Smooth muscle cell (in vitro differentiated cells): ENCODE measurements around the gene MYLK. TPM values are rescaled to one million over a fixed set of nuclear protein-coding genes. Genes with fewer than 3 reads are reported as not detected.

ENCODE experiments used
- DNase-seq: peaks from one replicate; lab custom pipeline; 2025; ENCODE audit not compliant: unreplicated experiment; lab: John Stamatoyannopoulos, UW
- H2AFZ ChIP-seq: fragments of 200-600 bp; sonication (generic); 2 replicates; pipeline ENCODE4 v1.6.0; 2016; ENCODE audit warnings: antibody characterized with exemption, low read depth, mild to moderate bottlenecking
- H3F3A ChIP-seq: fragments of 200-600 bp; sonication (generic); 2 replicates; pipeline ENCODE4 v1.6.0; 2017; ENCODE audit warnings: antibody characterized with exemption, low read depth
- H3K27ac ChIP-seq: fragments of 200-600 bp; sonication (generic); 2 replicates; pipeline ENCODE4 v1.5.1; 2016; ENCODE audit warnings: low read depth, mild to moderate bottlenecking
- H3K27me3 ChIP-seq: fragments of 200-600 bp; sonication (generic); 2 replicates; pipeline ENCODE4 v1.6.1; 2016; ENCODE audit warnings: low read depth, mild to moderate bottlenecking
- H3K36me3 ChIP-seq: fragments of 200-600 bp; sonication (generic); 2 replicates; pipeline ENCODE4 v1.5.1; 2016; ENCODE audit warnings: low read depth
- H3K4me1 ChIP-seq: fragments of 200-600 bp; sonication (generic); 2 replicates; pipeline ENCODE4 v1.5.1; 2016; ENCODE audit warnings: low read depth
- H3K4me2 ChIP-seq: fragments of 200-600 bp; sonication (generic); 2 replicates; pipeline ENCODE4 v1.6.0; 2016; ENCODE audit warnings: mild to moderate bottlenecking
- H3K4me3 ChIP-seq: fragments of 200-600 bp; sonication (generic); 2 replicates; pipeline ENCODE4 v1.5.1; 2016; ENCODE audit warnings: mild to moderate bottlenecking
- H3K79me2 ChIP-seq: fragments of 200-600 bp; sonication (generic); 2 replicates; pipeline ENCODE4 v1.6.0; 2016; ENCODE audit warnings: low read depth, mild to moderate bottlenecking
- H3K9ac ChIP-seq: fragments of 200-600 bp; sonication (generic); 2 replicates; pipeline ENCODE4 v1.6.0; 2016; ENCODE audit warnings: low read depth
- H3K9me3 ChIP-seq: fragments of 200-600 bp; sonication (generic); replicated peaks from 2 replicates; pipeline ENCODE4 v1.5.1; 2016; ENCODE audit warnings: low read depth
- H4K20me1 ChIP-seq: fragments of 200-600 bp; sonication (generic); 2 replicates; pipeline ENCODE4 v1.6.0; 2016; ENCODE audit warnings: low read depth
- WGBS: methylation state at CpG from one replicate; pipeline ENCODE4 v1.1.7; 2016; ENCODE audit warnings: low lambda C conversion rate; 5-methylcytosine and 5-hydroxymethylcytosine counted together
- polyA plus RNA-seq: library from polyadenylated mRNA; unstranded; fragments of >200 nt; fragmentation: Nextera tagmentation; extraction: Ambion mirVana; gene quantifications from 2 replicates; pipeline ENCODE4 v1.2.1, GENCODE V29; 2016
- total RNA-seq: library from RNA; depleted of rRNA; stranded (reverse); fragments of >200 nt; gene quantifications from 2 replicates; pipeline ENCODE4 v1.2.3, GENCODE V29; 2014
- TF ChIP-seq, protein P1 (sequence below): fragments of 200-600 bp; sonication (generic); IDR thresholded peaks from 2 replicates; pipeline ENCODE4 v1.5.1; 2017; ENCODE audit warnings: borderline replicate concordance, mild to moderate bottlenecking, antibody characterized with exemption; ENCODE audit not compliant: insufficient read depth, poor library complexity, severe bottlenecking

Gene MYLK
- total and polyA plus RNA-seq, 2 experiments from 2014 or later: 13.6 to 25.5 TPM

GRCh38 chr3:123636431-123636841, 247.7 kb downstream of the MYLK start:
- Histone ChIP-seq H3K27ac (no peak overlapping the region), H3K27me3 (no peaks in the 10 kb centered on the region), H3F3A (no peaks in the 10 kb centered on the region), H3K4me1 (peaks cover 30% of the 10 kb centered on the region), H4K20me1 (no peaks in the 10 kb centered on the region), H3K9ac (no peak overlapping the region), H2AFZ (no peak overlapping the region), H3K9me3 (no peaks in the 10 kb centered on the region), H3K4me3 (no peak overlapping the region), H3K79me2 (no peaks in the 10 kb centered on the region), H3K36me3 (no peaks in the 10 kb centered on the region), H3K4me2 (no peak overlapping the region)
- TF ChIP-seq, protein P1, sequence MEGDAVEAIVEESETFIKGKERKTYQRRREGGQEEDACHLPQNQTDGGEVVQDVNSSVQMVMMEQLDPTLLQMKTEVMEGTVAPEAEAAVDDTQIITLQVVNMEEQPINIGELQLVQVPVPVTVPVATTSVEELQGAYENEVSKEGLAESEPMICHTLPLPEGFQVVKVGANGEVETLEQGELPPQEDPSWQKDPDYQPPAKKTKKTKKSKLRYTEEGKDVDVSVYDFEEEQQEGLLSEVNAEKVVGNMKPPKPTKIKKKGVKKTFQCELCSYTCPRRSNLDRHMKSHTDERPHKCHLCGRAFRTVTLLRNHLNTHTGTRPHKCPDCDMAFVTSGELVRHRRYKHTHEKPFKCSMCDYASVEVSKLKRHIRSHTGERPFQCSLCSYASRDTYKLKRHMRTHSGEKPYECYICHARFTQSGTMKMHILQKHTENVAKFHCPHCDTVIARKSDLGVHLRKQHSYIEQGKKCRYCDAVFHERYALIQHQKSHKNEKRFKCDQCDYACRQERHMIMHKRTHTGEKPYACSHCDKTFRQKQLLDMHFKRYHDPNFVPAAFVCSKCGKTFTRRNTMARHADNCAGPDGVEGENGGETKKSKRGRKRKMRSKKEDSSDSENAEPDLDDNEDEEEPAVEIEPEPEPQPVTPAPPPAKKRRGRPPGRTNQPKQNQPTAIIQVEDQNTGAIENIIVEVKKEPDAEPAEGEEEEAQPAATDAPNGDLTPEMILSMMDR: no peak
- WGBS: 57% methylated on average over 8 of the region's 8 CpGs
- DNase-seq: no peak

DNA sequence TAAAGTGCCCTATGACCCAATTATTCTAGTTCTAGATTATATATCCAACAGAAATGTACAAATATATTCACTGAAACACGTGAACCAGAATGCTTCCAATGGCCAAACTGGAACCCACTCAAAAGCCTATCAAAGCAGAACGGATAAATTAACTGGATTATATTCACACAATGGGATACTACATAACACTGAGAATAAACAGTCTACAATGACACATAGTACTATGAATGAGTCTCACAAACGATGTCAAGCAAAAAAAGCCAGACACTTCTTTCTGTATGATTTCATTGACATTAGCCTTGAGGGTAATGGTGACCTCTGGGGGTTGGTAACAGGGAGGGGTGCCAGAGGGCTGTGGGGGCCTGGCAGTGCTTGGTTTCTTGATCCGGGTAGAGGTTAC, 248.4 kb downstream of the MYLK start:
- no peaks in the 10 kb centered on the region for H3K79me2 ChIP-seq
- H3F3A ChIP-seq: no peaks in the 10 kb centered on the region
- H3K4me2 ChIP-seq: no peak overlapping the region
- 86% methylated on average over 4 of the region's 4 CpGs for WGBS
- no peak for DNase-seq
- no peak overlapping the region for H2AFZ ChIP-seq
- H3K27ac ChIP-seq: no peak overlapping the region
- H3K9me3 ChIP-seq: no peaks in the 10 kb centered on the region
- H3K4me3 ChIP-seq: no peak overlapping the region
- H3K27me3 ChIP-seq: no peaks in the 10 kb centered on the region
- H4K20me1 ChIP-seq: no peaks in the 10 kb centered on the region
- TF ChIP-seq, protein P1: no peak
- no peak overlapping the region for H3K9ac ChIP-seq
- peaks cover 24% of the 10 kb centered on the region for H3K4me1 ChIP-seq
- H3K36me3 ChIP-seq: no peaks in the 10 kb centered on the region

DNA sequence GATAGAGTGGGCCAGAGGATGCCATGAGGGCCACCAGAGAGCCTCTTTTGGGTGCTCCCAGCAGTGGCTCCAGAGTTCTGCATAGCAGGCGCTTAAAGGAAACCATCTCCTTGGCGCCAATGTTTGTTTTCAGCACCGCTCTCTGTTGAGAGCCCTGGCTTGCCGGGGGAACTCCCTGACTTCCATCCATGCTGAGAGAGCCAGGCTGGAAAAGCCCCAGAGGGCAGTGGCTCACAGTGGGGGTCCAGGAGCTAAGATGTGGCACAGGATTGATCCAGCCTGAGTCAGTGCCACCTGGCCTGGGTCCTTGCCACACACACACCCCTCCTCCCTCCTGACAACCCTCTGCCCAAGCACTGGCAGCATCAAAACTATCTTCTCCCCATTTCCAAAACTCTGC, 248.9 kb downstream of the MYLK start:
- no peaks in the 10 kb centered on the region for H3F3A ChIP-seq
- no peak overlapping the region for H3K27ac ChIP-seq
- TF ChIP-seq, protein P1: no peak
- no peak overlapping the region for H3K4me3 ChIP-seq
- no peaks in the 10 kb centered on the region for H3K79me2 ChIP-seq
- no peaks in the 10 kb centered on the region for H4K20me1 ChIP-seq
- no peaks in the 10 kb centered on the region for H3K27me3 ChIP-seq
- no peaks in the 10 kb centered on the region for H3K36me3 ChIP-seq
- H2AFZ ChIP-seq: no peak overlapping the region
- H3K9me3 ChIP-seq: no peaks in the 10 kb centered on the region
- WGBS: 95% methylated on average over 4 of the region's 4 CpGs
- no peak for DNase-seq
- H3K9ac ChIP-seq: no peak overlapping the region
- no peak overlapping the region for H3K4me2 ChIP-seq
- peaks cover 23% of the 10 kb centered on the region for H3K4me1 ChIP-seq

GRCh38 chr3:123634149-123635051, 249.7 kb downstream of the MYLK start:
- 78% methylated on average over 15 of the region's 15 CpGs for WGBS
- no peak overlapping the region for H2AFZ ChIP-seq
- no peaks in the 10 kb centered on the region for H4K20me1 ChIP-seq
- H3K27ac ChIP-seq: no peak overlapping the region
- no peak overlapping the region for H3K9ac ChIP-seq
- H3K36me3 ChIP-seq: no peaks in the 10 kb centered on the region
- no peaks in the 10 kb centered on the region for H3K79me2 ChIP-seq
- peaks cover 23% of the 10 kb centered on the region for H3K4me1 ChIP-seq
- TF ChIP-seq, protein P1: no peak
- H3K4me2 ChIP-seq: no peak overlapping the region
- H3K9me3 ChIP-seq: no peaks in the 10 kb centered on the region
- H3F3A ChIP-seq: no peaks in the 10 kb centered on the region
- no peaks in the 10 kb centered on the region for H3K27me3 ChIP-seq
- H3K4me3 ChIP-seq: no peak overlapping the region
- no peak for DNase-seq
